Esophagus muscularis mucosa (tissue), 4 donors: ENCODE data around the gene ADGRV1. TPM values are rescaled to one million over a fixed set of nuclear protein-coding genes. Genes with fewer than 3 reads are reported as not detected.

Source experiments
- DNase-seq: peaks from one replicate; pipeline ENCODE4 v3.0.0-alpha.2; 2017; ENCODE audit errors: extremely low spot score
- H3K27ac ChIP-seq, 4 donors: fragments of 200-600 bp; sonication (generic); replicated peaks in 1 of 4; 1 replicate in 3 of 4; 2 replicates in 1 of 4; pipeline ENCODE4 v1.5.1; 2016 to 2019; ENCODE audit warnings: mild to moderate bottlenecking in 1 of 4
- H3K27me3 ChIP-seq, 4 donors: fragments of 200-600 bp; sonication (generic); one replicate each; pipeline versions ENCODE4 v1.5.1 to v1.6.0; 2016 to 2019
- H3K36me3 ChIP-seq, 4 donors: fragments of 200-600 bp; sonication (generic); one replicate each; pipeline ENCODE4 v1.5.1; 2016 to 2019
- H3K4me1 ChIP-seq, 4 donors: fragments of 200-600 bp; sonication (generic); one replicate each; pipeline ENCODE4 v1.5.1; 2016 to 2019
- H3K4me3 ChIP-seq, 4 donors: fragments of 200-600 bp; sonication (generic); 1 replicate in 2 of 4; 2 replicates in 2 of 4; pipeline ENCODE4 v1.5.1; 2016 to 2019; ENCODE audit warnings: mild to moderate bottlenecking in 4 of 4, moderate library complexity in 1 of 4
- H3K9me3 ChIP-seq, 4 donors: fragments of 200-600 bp; sonication (generic); 1 replicate in 3 of 4; 2 replicates in 1 of 4; pipeline ENCODE4 v1.5.1; 2016 to 2019
- CTCF ChIP-seq, 3 experiments: fragments of 200-600 bp in 2 of 3; fragments of 450-650 bp in 1 of 3; sonication (generic) in 2 of 3; IDR thresholded peaks; one replicate each; pipeline ENCODE4 v1.5.1; 2017 to 2019; ENCODE audit warnings: antibody characterized with exemption in 3 of 3, mild to moderate bottlenecking in 2 of 3, moderate library complexity in 1 of 3
- EP300 ChIP-seq: sonication (generic); formaldehyde crosslinking; IDR thresholded peaks from one replicate; pipeline ENCODE4 v1.6.1; 2017; ENCODE audit warnings: antibody characterized with exemption
- POLR2A ChIP-seq: fragments of 450-650 bp; IDR thresholded peaks from one replicate; pipeline ENCODE4 v1.6.1; 2017; ENCODE audit warnings: antibody characterized with exemption, moderate library complexity, mild to moderate bottlenecking, low read depth
- POLR2AphosphoS5 ChIP-seq, 2 donors: sonication (generic); formaldehyde crosslinking; IDR thresholded peaks; one replicate each; pipeline ENCODE4 v1.6.1; 2017; ENCODE audit warnings: antibody characterized with exemption in 2 of 2
- WGBS: methylation state at CpG from one replicate; pipeline ENCODE4 v1.1.5; 2018; 5-methylcytosine and 5-hydroxymethylcytosine counted together
- intact Hi-C: fragments of 100-400 bp; cut with DNase I; formaldehyde crosslinking; loops from one replicate; pipeline ENCODE4 v1.15.1; 2023
- total RNA-seq, 4 donors: library from RNA; depleted of rRNA; stranded (reverse); fragments of >200 nt; gene quantifications; one replicate each; pipeline versions ENCODE4 v1.1.0 to v1.2.1, GENCODE V29; 2016

The ADGRV1 gene
- total RNA-seq, 4 donors from 2014 or later = 0.42 to 1.4 (median 0.54) TPM

DNA sequence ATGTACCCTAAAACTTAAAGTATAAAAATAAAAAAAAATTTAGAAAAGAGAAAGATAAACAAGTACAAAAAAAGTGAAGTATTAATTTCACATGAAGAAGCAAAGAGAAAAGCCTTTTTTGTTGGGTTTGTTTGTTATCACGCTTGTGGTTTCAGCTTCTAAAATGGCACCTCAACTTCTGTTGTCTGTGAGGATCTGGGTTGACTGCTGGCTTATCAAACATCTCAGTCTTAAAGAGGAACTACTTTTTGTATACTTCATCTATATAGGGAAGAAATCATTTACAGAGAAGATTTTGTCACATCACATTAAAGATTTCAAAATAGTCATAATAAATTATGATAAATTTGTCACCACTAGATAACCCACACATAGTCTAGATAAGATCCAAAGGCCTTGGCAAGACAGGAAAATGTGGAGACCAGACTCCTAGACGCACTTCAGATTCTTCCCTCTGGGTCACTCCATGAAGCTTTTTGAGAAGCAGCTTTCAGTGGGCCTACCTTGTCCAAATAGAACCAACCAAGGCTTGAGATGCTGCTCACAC, 8.8 kb upstream of the ADGRV1 start:
- peaks cover 0 to 10% (median 0%) of the 10 kb centered on the region in 4 donors for H3K27me3 ChIP-seq
- H3K4me3 ChIP-seq = no peak overlapping the region
- intact Hi-C loops = no loop called here
- no peaks in the 10 kb centered on the region for H3K4me1 ChIP-seq
- no peaks in the 10 kb centered on the region for H3K9me3 ChIP-seq
- H3K27ac ChIP-seq = no peak overlapping the region
- no peak for DNase-seq
- TF ChIP-seq POLR2AphosphoS5 (IDR thresholded peaks at IDR 0.05) = no peak
- no peak for TF ChIP-seq CTCF (IDR thresholded peaks at IDR 0.05)
- no peak for TF ChIP-seq POLR2A
- TF ChIP-seq EP300 = no peak
- H3K36me3 ChIP-seq = no peaks in the 10 kb centered on the region
- 75% methylated on average over 2 of the region's 2 CpGs for WGBS

DNA sequence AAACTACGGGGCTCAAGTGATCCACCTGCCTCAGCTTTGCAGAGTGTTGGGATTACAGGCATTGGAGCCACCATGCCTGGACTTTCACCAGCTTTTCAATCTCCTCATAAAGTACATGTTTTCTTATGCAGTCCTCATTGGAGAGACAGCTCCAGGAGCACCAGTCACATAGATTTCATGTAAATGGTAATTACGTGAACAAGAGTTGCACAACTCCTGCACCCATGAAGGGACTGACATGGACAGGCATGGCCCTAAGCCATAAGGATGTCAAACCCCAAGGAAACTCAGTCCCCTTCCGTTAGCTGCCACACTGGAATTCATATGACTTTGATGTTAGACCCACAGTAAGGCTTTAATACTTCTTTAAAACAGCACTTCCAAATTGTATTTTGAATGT, 7.6 kb upstream of the ADGRV1 start:
- peaks cover 0 to 10% (median 0%) of the 10 kb centered on the region in 4 donors for H3K27me3 ChIP-seq

DNA sequence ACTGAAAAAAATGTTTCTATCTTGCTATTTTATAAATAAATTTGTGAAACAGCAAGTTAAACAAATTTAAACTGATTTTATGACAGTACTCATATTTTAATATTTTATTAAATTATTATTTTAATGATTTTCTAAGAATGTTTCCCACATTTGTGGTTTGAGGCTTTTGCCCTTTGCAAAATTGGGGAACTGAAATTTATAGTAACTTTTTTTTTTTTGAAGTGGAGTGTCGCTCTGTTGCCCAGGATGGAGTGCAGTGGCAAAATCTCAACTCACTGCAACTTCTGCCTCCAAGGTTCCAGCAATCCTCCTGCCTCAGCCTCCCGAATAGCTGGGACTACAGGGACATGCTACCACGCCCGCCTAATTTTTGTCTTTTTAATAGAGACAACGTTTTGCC, 7.2 kb upstream of the ADGRV1 start:
- no peak for TF ChIP-seq CTCF (IDR thresholded peaks at IDR 0.05)
- TF ChIP-seq EP300 = no peak
- no peak for TF ChIP-seq POLR2A
- Histone ChIP-seq H3K4me1 (no peaks in the 10 kb centered on the region), H3K27me3 (peaks cover 0 to 10% (median under 1%) of the 10 kb centered on the region in 4 donors), H3K4me3 (no peak overlapping the region), H3K9me3 (no peaks in the 10 kb centered on the region), H3K27ac (no peak overlapping the region), H3K36me3 (no peaks in the 10 kb centered on the region)
- WGBS = 77% methylated on average over 5 of the region's 5 CpGs
- no peak for DNase-seq
- intact Hi-C loops = no loop called here

More for the DNA sequence above, 7.6 kb upstream of the ADGRV1 start:
- no peaks in the 10 kb centered on the region for H3K36me3 ChIP-seq
- TF ChIP-seq POLR2A (no peak), EP300 (no peak), POLR2AphosphoS5 (IDR thresholded peaks at IDR 0.05) (no peak), CTCF (IDR thresholded peaks at IDR 0.05) (no peak)
- no peak overlapping the region for H3K27ac ChIP-seq
- no peak overlapping the region for H3K4me3 ChIP-seq
- no peaks in the 10 kb centered on the region for H3K4me1 ChIP-seq
- DNase-seq = no peak
- 60% methylated on average over 3 of the region's 3 CpGs for WGBS
- intact Hi-C loops = no loop called here
- H3K9me3 ChIP-seq = no peaks in the 10 kb centered on the region

GRCh38 chr5:90553711-90554110, 4.9 kb upstream of the ADGRV1 start:
- H3K4me3 ChIP-seq = no peak overlapping the region
- DNase-seq = no peak
- peaks cover 0 to 32% (median 11%) of the 10 kb centered on the region in 4 donors for H3K27me3 ChIP-seq
- no peaks in the 10 kb centered on the region for H3K36me3 ChIP-seq
- peaks cover 7 to 12% (median 10%) of the 10 kb centered on the region in 4 donors for H3K4me1 ChIP-seq
- no peaks in the 10 kb centered on the region for H3K9me3 ChIP-seq
- intact Hi-C loops = no loop called here
- TF ChIP-seq CTCF (IDR thresholded peaks at IDR 0.05) = no peak
- TF ChIP-seq POLR2A = no peak
- no peak for TF ChIP-seq EP300
- TF ChIP-seq POLR2AphosphoS5 (IDR thresholded peaks at IDR 0.05) = no peak
- no peak overlapping the region for H3K27ac ChIP-seq
